GM23338 (cell line): ENCODE measurements around the gene CSRNP3. TPM values are rescaled to one million over a fixed set of nuclear protein-coding genes. Genes with fewer than 3 reads are reported as not detected.

Source experiments
- ATAC-seq: fragments of 200-7000 bp; cut with Tn5 transposase; 3 replicates; pipeline ENCODE4 v1.9.1; 2020
- DNase-seq: peaks from one replicate; pipeline ENCODE4 v3.0.0-alpha.2; 2015; ENCODE audit warnings: low spot score
- H2AFZ ChIP-seq: fragments of 200-600 bp; sonication (generic); 2 replicates; pipeline ENCODE4 v1.8.0; 2016; ENCODE audit warnings: antibody characterized with exemption, mild to moderate bottlenecking, moderate library complexity
- H3F3A ChIP-seq: fragments of 200-600 bp; sonication (generic); replicated peaks from 2 replicates; pipeline ENCODE4 v1.8.0; 2017; ENCODE audit warnings: antibody characterized with exemption, mixed run types, low read depth
- H3K27ac ChIP-seq: fragments of 200-600 bp; sonication (generic); 2 replicates; pipeline ENCODE4 v1.6.1; 2016; ENCODE audit warnings: low read depth
- H3K27me3 ChIP-seq: fragments of 200-600 bp; sonication (generic); 2 replicates; pipeline ENCODE4 v1.8.0; 2016; ENCODE audit warnings: mild to moderate bottlenecking, mixed run types, moderate library complexity; ENCODE audit not compliant: insufficient read depth
- H3K36me3 ChIP-seq: fragments of 200-600 bp; sonication (generic); 2 replicates; pipeline ENCODE4 v1.8.0; 2016; ENCODE audit warnings: mild to moderate bottlenecking; ENCODE audit not compliant: insufficient read depth
- H3K4me1 ChIP-seq: fragments of 200-600 bp; sonication (generic); 2 replicates; pipeline ENCODE4 v1.8.0; 2016; ENCODE audit warnings: mild to moderate bottlenecking, moderate library complexity; ENCODE audit not compliant: insufficient read depth
- H3K4me2 ChIP-seq: fragments of 200-600 bp; sonication (generic); 2 replicates; pipeline ENCODE4 v1.7.1; 2017; ENCODE audit warnings: mixed run types
- H3K4me3 ChIP-seq: fragments of 200-600 bp; sonication (generic); 2 replicates; pipeline ENCODE4 v1.6.1; 2016; ENCODE audit warnings: mixed run types
- H3K79me2 ChIP-seq: fragments of 200-600 bp; sonication (generic); replicated peaks from 2 replicates; pipeline ENCODE4 v1.8.0; 2017; ENCODE audit warnings: mild to moderate bottlenecking; ENCODE audit not compliant: insufficient read depth
- H3K9me2 ChIP-seq: fragments of 200-600 bp; sonication (generic); 2 replicates; pipeline ENCODE4 v1.8.0; 2017; ENCODE audit not compliant: insufficient read depth
- H4K20me1 ChIP-seq: fragments of 200-600 bp; sonication (generic); replicated peaks from 2 replicates; pipeline ENCODE4 v1.8.0; 2017; ENCODE audit warnings: mild to moderate bottlenecking; ENCODE audit not compliant: insufficient read depth
- H3K27ac Mint-ChIP-seq: 2 replicates; pipeline ENCODE4 v1.8.0; 2020; ENCODE audit warnings: inconsistent platforms, mild to moderate bottlenecking, moderate library complexity, mixed read lengths
- H3K27me3 Mint-ChIP-seq: 3 replicates; pipeline ENCODE4 v1.8.0; 2022; ENCODE audit warnings: low read depth, mild to moderate bottlenecking, moderate library complexity, mixed read lengths, inconsistent platforms; ENCODE audit not compliant: insufficient read depth, poor library complexity
- H3K36me3 Mint-ChIP-seq: 3 replicates; pipeline ENCODE4 v1.8.0; 2021; ENCODE audit warnings: low read depth, mild to moderate bottlenecking, inconsistent platforms, moderate library complexity, mixed read lengths
- H3K4me1 Mint-ChIP-seq: 3 replicates; pipeline ENCODE4 v1.8.0; 2020; ENCODE audit warnings: mild to moderate bottlenecking, inconsistent platforms, mixed read lengths
- H3K4me3 Mint-ChIP-seq: 3 replicates; pipeline ENCODE4 v1.8.0; 2021; ENCODE audit warnings: moderate library complexity, mild to moderate bottlenecking, inconsistent platforms, mixed read lengths
- H3K9me3 Mint-ChIP-seq: 3 replicates; pipeline ENCODE4 v1.8.0; 2020; ENCODE audit warnings: moderate library complexity, mild to moderate bottlenecking, inconsistent platforms, mixed read lengths
- CREB1 ChIP-seq: fragments of 250-450 bp; sonication (Bioruptor Pico); IDR thresholded peaks from 2 replicates; pipeline ENCODE4 v1.5.0; 2020; ENCODE audit warnings: low read depth, mild to moderate bottlenecking, moderate library complexity
- CTCF ChIP-seq, 2 experiments: fragments of 200-600 bp in 1 of 2; sonication (generic) in 1 of 2; conservative IDR thresholded peaks; 2 replicates each; pipeline versions ENCODE4 v1.5.1 to v1.6.1; 2016 to 2017; ENCODE audit warnings: antibody characterized with exemption in 2 of 2, low read depth in 2 of 2, mild to moderate bottlenecking in 2 of 2, moderate library complexity in 1 of 2
- EZH2 ChIP-seq: fragments of 200-600 bp; sonication (generic); IDR thresholded peaks from one replicate; pipeline ENCODE4 v1.8.0; 2017; ENCODE audit warnings: antibody characterized with exemption, mild to moderate bottlenecking, low read depth; ENCODE audit not compliant: unreplicated experiment
- EZH2phosphoT487 ChIP-seq: fragments of 200-600 bp; sonication (generic); IDR thresholded peaks from one replicate; pipeline ENCODE4 v1.8.1; 2018; ENCODE audit warnings: antibody characterized with exemption; ENCODE audit not compliant: unreplicated experiment
- JUNB ChIP-seq: IDR thresholded peaks from one replicate; pipeline ENCODE4 v1.6.1; 2016; ENCODE audit warnings: antibody characterized with exemption; ENCODE audit not compliant: unreplicated experiment
- NANOG ChIP-seq: IDR thresholded peaks from 2 replicates; pipeline ENCODE4 v1.6.1; 2016; ENCODE audit warnings: antibody characterized with exemption, borderline replicate concordance
- POLR2AphosphoS5 ChIP-seq: IDR thresholded peaks from 2 replicates; pipeline ENCODE4 v1.6.1; 2016; ENCODE audit warnings: antibody characterized with exemption, low read depth
- REST ChIP-seq: IDR thresholded peaks from one replicate; pipeline ENCODE4 v1.6.1; 2018; ENCODE audit warnings: antibody characterized with exemption; ENCODE audit not compliant: unreplicated experiment
- polyA plus RNA-seq: library from polyadenylated mRNA; unstranded; fragments of >200 nt; fragmentation: Nextera tagmentation; extraction: Ambion mirVana; gene quantifications from 2 replicates; pipeline ENCODE4 v1.2.1, GENCODE V29; 2016
- total RNA-seq: library from RNA; depleted of rRNA; stranded (reverse); fragments of >200 nt; shearing (Covaris generic); gene quantifications from 2 replicates; pipeline ENCODE4 v1.2.3, GENCODE V29; 2014

The CSRNP3 gene
- total and polyA plus RNA-seq, 2 experiments from 2014 or later = 3.8 to 6.8 TPM

GRCh38 chr2:165450156-165450555 lies 19.3 kb upstream of the CSRNP3 start:
- no peak overlapping the region for H3K4me2 ChIP-seq
- ATAC-seq (no peak), DNase-seq (no peak)
- no peak overlapping the region for H3K27ac ChIP-seq
- Mint-ChIP-seq H3K4me3 (no peak overlapping the region), H3K36me3 (no peaks in the 10 kb centered on the region), H3K27me3 (no peaks in the 10 kb centered on the region), H3K9me3 (no peaks in the 10 kb centered on the region), H3K4me1 (0 out of 3 replicates have a peak, but pooled peaks cover 3% of the 10 kb centered on the region), H3K27ac (no peak overlapping the region)
- H3K36me3 ChIP-seq = no peaks in the 10 kb centered on the region
- peak overlapping the region; percentile 70; the same call in 1 of the 2 replicates for H2AFZ ChIP-seq
- TF ChIP-seq CREB1 (no peak), EZH2 (no peak), REST (no peak), NANOG (no peak), CTCF (conservative IDR thresholded peaks at IDR 0.05; ENCODE audit: low read depth in 2 of 2) (peak in 1 of 2 experiments; percentile 19; a peak in 1 of 4 replicates), EZH2phosphoT487 (no peak), JUNB (no peak)
- H3F3A ChIP-seq = no peaks in the 10 kb centered on the region
- H3K9me2 ChIP-seq = 0 out of 2 replicates have a peak, but pooled peaks cover 3% of the 10 kb centered on the region
- H3K27me3 ChIP-seq = no peaks in the 10 kb centered on the region
- no peaks in the 10 kb centered on the region for H3K4me1 ChIP-seq
- no peaks in the 10 kb centered on the region for H4K20me1 ChIP-seq
- H3K4me3 ChIP-seq = no peak overlapping the region
- no peaks in the 10 kb centered on the region for H3K79me2 ChIP-seq

- TF ChIP-seq POLR2AphosphoS5 (no peak), JUNB (no peak), EZH2 (no peak)
- Histone ChIP-seq H3K27me3 (no peaks in the 10 kb centered on the region), H2AFZ (no peak overlapping the region), H3K4me2 (no peak overlapping the region), H3K36me3 (no peaks in the 10 kb centered on the region), H3F3A (no peaks in the 10 kb centered on the region), H3K4me3 (no peak overlapping the region), H3K27ac (no peak overlapping the region), H3K9me2 (no peaks in the 10 kb centered on the region), H3K79me2 (no peaks in the 10 kb centered on the region), H4K20me1 (no peaks in the 10 kb centered on the region), H3K4me1 (no peaks in the 10 kb centered on the region)
- no peaks in the 10 kb centered on the region for H3K27me3 Mint-ChIP-seq
- 0 out of 3 replicates have a peak, but pooled peaks cover 3% of the 10 kb centered on the region for H3K4me1 Mint-ChIP-seq
- H3K27ac Mint-ChIP-seq = no peak overlapping the region
- H3K9me3 Mint-ChIP-seq = peaks cover 3% of the 10 kb centered on the region; the same call in 2 of the 3 replicates
- ATAC-seq (no peak), DNase-seq (no peak)
- H3K4me3 Mint-ChIP-seq = no peak overlapping the region
- H3K36me3 Mint-ChIP-seq = no peaks in the 10 kb centered on the region; the same call in 2 of the 3 replicates
Measured at GRCh38 chr2:165452327-165452726, 17.2 kb upstream of the CSRNP3 start.
